Natural killer cell treated with Interleukin-12 subunit alpha and Interleukin-12 subunit beta and Interleukin-15 and Interleukin-18, amount 100 ng/mL, for 72 hours (primary cell): Measurements from ENCODE around the gene PTPRR. TPM values are rescaled to one million over a fixed set of nuclear protein-coding genes. Genes with fewer than 3 reads are reported as not detected.
"Not testable (repeated sequence)": the region's sequence is repeated elsewhere in the genome, so short reads cannot be mapped to it uniquely, and the experiment has no call there.

Experiments used
- ATAC-seq, 2 donors: fragments of 150-1000 bp; cut with Tn5 transposase in 1 of 2; sonication (Bioruptor Pico), chemical (Tn5 transposase) in 1 of 2; 2 replicates each; pipeline ENCODE4 v1.10.0; 2021
- DNase-seq: peaks from one replicate; pipeline ENCODE4 v3.0.0; 2022; ENCODE audit warnings: low spot score
- H3K27ac Mint-ChIP-seq, 2 donors: 1 replicate in 1 of 2; 2 replicates in 1 of 2; pipeline ENCODE4 v1.8.0; 2022; ENCODE audit warnings: mixed read lengths in 2 of 2, mild to moderate bottlenecking in 1 of 2, moderate library complexity in 1 of 2
- H3K27me3 Mint-ChIP-seq, 2 donors: 1 replicate in 1 of 2; 2 replicates in 1 of 2; pipeline ENCODE4 v1.8.0; 2022; ENCODE audit warnings: mixed read lengths in 2 of 2
- H3K36me3 Mint-ChIP-seq: one replicate; pipeline ENCODE4 v1.8.0; 2022; ENCODE audit warnings: mixed read lengths
- H3K4me1 Mint-ChIP-seq, 2 donors: 1 replicate in 1 of 2; 2 replicates in 1 of 2; pipeline ENCODE4 v1.8.0; 2022; ENCODE audit warnings: low read depth in 2 of 2, mixed read lengths in 2 of 2, mild to moderate bottlenecking in 1 of 2
- H3K4me3 Mint-ChIP-seq: one replicate; pipeline ENCODE4 v1.8.0; 2022; ENCODE audit warnings: mixed read lengths
- H3K9me3 Mint-ChIP-seq: 2 replicates; pipeline ENCODE4 v1.8.0; 2022; ENCODE audit warnings: mixed read lengths
- total RNA-seq, 2 donors: library from RNA; stranded (reverse); gene quantifications; one replicate each; pipeline ENCODE4 v1.2.3, GENCODE V29; 2022

PTPRR gene
- total RNA-seq, 2 donors from 2014 or later: not detected

DNA sequence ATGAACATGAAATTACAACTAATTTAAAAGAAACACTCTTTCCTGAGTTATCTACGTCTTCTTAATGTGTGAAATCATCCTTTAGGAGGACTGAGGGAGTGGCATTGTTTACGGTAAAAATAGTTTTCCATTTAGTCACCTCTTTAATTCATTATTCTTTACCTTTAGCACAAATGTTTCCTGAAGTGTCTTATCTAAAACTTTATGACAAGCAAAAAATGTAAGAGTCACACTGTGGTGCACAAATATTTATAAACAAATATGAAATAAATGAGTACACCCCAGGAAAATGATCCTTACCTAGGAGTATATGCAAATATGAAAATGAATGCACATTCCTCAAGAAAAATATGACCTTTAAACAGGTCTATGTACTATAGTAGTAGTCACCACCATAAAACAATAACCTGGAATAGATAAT is 104.6 kb downstream of the PTPRR start:
- H3K4me3 Mint-ChIP-seq: no peak overlapping the region
- peaks cover 5% of the 10 kb centered on the region for H3K36me3 Mint-ChIP-seq
- DNase-seq (no peak), ATAC-seq (no peak)
- H3K27ac Mint-ChIP-seq: no peak overlapping the region
- H3K9me3 Mint-ChIP-seq: peaks cover 10% of the 10 kb centered on the region
- peaks cover 0 to 3% of the 10 kb centered on the region in 2 donors for H3K27me3 Mint-ChIP-seq
- no peaks in the 10 kb centered on the region for H3K4me1 Mint-ChIP-seq

DNA sequence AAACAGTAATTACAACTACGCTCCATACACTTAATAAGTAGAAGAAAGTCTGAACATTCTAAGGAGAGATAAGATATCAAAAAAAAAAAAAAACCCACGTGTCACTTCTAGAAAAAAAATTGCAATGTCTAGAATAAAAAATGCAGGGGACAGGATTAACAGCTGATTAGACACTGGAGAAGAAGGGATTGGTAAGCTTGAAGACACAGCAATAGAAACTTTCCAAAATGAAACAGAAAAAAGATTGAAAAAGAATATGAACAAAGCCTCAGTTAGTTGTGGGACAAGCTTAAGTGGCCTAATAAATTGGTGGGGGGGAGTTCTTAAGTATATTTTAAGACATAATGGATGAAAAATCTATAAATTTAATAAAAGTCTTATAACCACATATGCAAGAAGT is 105.5 kb downstream of the PTPRR start:
- Mint-ChIP-seq H3K27ac (no peak overlapping the region), H3K4me1 (no peaks in the 10 kb centered on the region), H3K4me3 (no peak overlapping the region), H3K36me3 (peaks cover 5% of the 10 kb centered on the region), H3K27me3 (peaks cover 0 to 3% of the 10 kb centered on the region in 2 donors), H3K9me3 (peaks cover 7% of the 10 kb centered on the region)
- ATAC-seq (no peak), DNase-seq (no peak)

GRCh38 chr12:70813559-70813958 is 107.0 kb downstream of the PTPRR start:
- H3K4me1 Mint-ChIP-seq: no peaks in the 10 kb centered on the region

GRCh38 chr12:70812136-70812535 is 108.4 kb downstream of the PTPRR start:
- DNase-seq (no peak), ATAC-seq (no peak)
- peaks cover 15% of the 10 kb centered on the region for H3K9me3 Mint-ChIP-seq
- H3K36me3 Mint-ChIP-seq: peaks cover 5% of the 10 kb centered on the region
- no peak overlapping the region for H3K27ac Mint-ChIP-seq
- H3K4me1 Mint-ChIP-seq: no peaks in the 10 kb centered on the region
- H3K4me3 Mint-ChIP-seq: no peak overlapping the region
- H3K27me3 Mint-ChIP-seq: peaks cover 0 to 3% of the 10 kb centered on the region in 2 donors

More at GRCh38 chr12:70813559-70813958, 107.0 kb downstream of the PTPRR start:
- Mint-ChIP-seq H3K27ac (no peak overlapping the region), H3K4me3 (no peak overlapping the region), H3K9me3 (peaks cover 10% of the 10 kb centered on the region), H3K36me3 (peaks cover 5% of the 10 kb centered on the region), H3K27me3 (peaks cover 0 to 3% of the 10 kb centered on the region in 2 donors)
- no peak for ATAC-seq
- no peak for DNase-seq

DNA sequence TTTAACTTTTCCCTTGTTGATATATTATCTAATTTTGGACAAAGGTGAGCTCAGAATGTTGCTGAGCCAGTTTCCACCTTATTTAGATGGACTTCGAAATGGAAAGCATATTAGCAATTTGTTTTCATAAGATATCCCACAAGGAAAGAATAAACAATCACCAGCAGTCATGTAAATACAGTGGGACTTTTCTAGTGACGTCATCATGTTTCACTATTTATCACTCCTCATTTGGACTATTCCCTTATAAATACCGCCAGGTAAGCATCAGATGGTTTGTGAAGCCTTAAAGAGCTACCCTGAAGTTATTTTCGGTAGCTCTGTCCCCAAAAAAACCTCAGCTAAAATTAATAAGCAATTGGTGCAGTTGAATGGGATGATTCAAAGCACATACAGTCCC is 110.7 kb downstream of the PTPRR start:
- no peak overlapping the region for H3K27ac Mint-ChIP-seq

GRCh38 chr12:70807993-70808392 is 112.5 kb downstream of the PTPRR start:
- H3K27me3 Mint-ChIP-seq, H3K4me1 Mint-ChIP-seq, H3K27ac Mint-ChIP-seq, H3K4me3 Mint-ChIP-seq, ATAC-seq, DNase-seq, H3K36me3 Mint-ChIP-seq: not testable (repeated sequence)
- peaks cover 11% of the 10 kb centered on the region for H3K9me3 Mint-ChIP-seq

More for the DNA sequence above, 110.7 kb downstream of the PTPRR start:
- peaks cover 5% of the 10 kb centered on the region for H3K36me3 Mint-ChIP-seq
- peaks cover 15% of the 10 kb centered on the region for H3K9me3 Mint-ChIP-seq
- ATAC-seq (no peak), DNase-seq (no peak)
- peaks cover 0 to 3% of the 10 kb centered on the region in 2 donors for H3K27me3 Mint-ChIP-seq
- no peaks in the 10 kb centered on the region for H3K4me1 Mint-ChIP-seq
- no peak overlapping the region for H3K4me3 Mint-ChIP-seq

DNA sequence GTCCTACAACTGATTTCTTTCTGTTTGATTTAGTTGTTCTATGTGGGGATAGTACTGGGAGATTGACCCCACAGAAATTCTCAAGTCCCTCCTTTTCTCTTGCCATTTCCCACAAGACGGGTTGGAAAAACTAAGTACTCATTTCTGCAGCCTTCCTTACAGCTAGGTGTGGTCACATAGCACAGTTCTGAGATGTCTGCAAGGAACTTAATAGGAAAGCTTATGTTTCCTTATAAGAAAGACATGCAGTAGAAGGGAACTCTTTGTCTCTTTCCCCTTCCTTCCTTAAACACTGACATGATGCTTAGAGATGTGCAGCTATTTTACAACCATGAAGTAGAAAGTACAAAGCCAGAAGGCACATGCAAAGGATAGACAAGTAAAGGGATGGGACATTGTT is 113.7 kb downstream of the PTPRR start:
- Mint-ChIP-seq H3K27me3 (no peaks in the 10 kb centered on the region), H3K4me1 (no peaks in the 10 kb centered on the region), H3K36me3 (no peaks in the 10 kb centered on the region), H3K9me3 (peaks cover 11% of the 10 kb centered on the region), H3K27ac (no peak overlapping the region), H3K4me3 (no peak overlapping the region)
- ATAC-seq: no peak
- DNase-seq: no peak

GRCh38 chr12:70806043-70806442 is 114.5 kb downstream of the PTPRR start:
- no peak for ATAC-seq
- no peaks in the 10 kb centered on the region for H3K27me3 Mint-ChIP-seq
- no peak for DNase-seq

GRCh38 chr12:70798016-70798783 is 122.3 kb downstream of the PTPRR start:
- H3K9me3 Mint-ChIP-seq: peaks cover 6% of the 10 kb centered on the region
- H3K27me3 Mint-ChIP-seq: peaks cover 0 to 9% of the 10 kb centered on the region in 2 donors
- DNase-seq (no peak), ATAC-seq (no peak)
- H3K4me1 Mint-ChIP-seq: no peaks in the 10 kb centered on the region
- H3K27ac Mint-ChIP-seq: no peak overlapping the region
- no peak overlapping the region for H3K4me3 Mint-ChIP-seq
- H3K36me3 Mint-ChIP-seq: no peaks in the 10 kb centered on the region

More at GRCh38 chr12:70806043-70806442, 114.5 kb downstream of the PTPRR start:
- Mint-ChIP-seq H3K9me3 (peaks cover 11% of the 10 kb centered on the region), H3K4me3 (no peak overlapping the region), H3K36me3 (no peaks in the 10 kb centered on the region), H3K4me1 (no peaks in the 10 kb centered on the region), H3K27ac (no peak overlapping the region)

- ATAC-seq: no peak
- Mint-ChIP-seq H3K9me3 (peaks cover 6% of the 10 kb centered on the region), H3K4me3 (no peak overlapping the region)
Observed at GRCh38 chr12:70796989-70797388, 123.5 kb downstream of the PTPRR start.

DNA sequence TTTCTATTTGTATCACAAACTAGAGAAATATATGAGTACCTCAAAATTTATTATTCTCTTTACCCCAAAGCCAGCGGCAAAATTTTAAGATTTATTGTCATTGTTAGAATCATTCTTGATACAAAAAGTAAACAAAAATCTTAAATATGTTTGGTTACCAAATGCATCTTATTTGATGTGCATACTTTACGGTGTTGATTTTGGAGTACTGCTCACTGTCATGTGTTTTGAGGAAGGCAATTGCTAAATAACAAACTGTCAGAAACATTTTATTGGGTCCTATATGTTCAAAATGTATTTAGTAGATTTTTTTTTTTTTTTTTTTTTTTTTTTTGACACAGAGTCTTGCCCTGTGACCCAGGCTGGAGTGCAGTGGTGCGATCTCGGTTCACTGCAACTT is 124.9 kb downstream of the PTPRR start:
- no peak overlapping the region for H3K4me3 Mint-ChIP-seq
- DNase-seq (no peak), ATAC-seq (no peak)
- H3K27me3 Mint-ChIP-seq: peaks cover 0 to 14% of the 10 kb centered on the region in 2 donors
- H3K9me3 Mint-ChIP-seq: peaks cover 12% of the 10 kb centered on the region
- H3K4me1 Mint-ChIP-seq: no peaks in the 10 kb centered on the region
- no peaks in the 10 kb centered on the region for H3K36me3 Mint-ChIP-seq
- no peak overlapping the region for H3K27ac Mint-ChIP-seq

More at GRCh38 chr12:70796989-70797388, 123.5 kb downstream of the PTPRR start:
- Mint-ChIP-seq H3K36me3 (no peaks in the 10 kb centered on the region), H3K27me3 (peaks cover 0 to 9% of the 10 kb centered on the region in 2 donors), H3K4me1 (no peaks in the 10 kb centered on the region), H3K27ac (no peak overlapping the region)
- DNase-seq: no peak

DNA sequence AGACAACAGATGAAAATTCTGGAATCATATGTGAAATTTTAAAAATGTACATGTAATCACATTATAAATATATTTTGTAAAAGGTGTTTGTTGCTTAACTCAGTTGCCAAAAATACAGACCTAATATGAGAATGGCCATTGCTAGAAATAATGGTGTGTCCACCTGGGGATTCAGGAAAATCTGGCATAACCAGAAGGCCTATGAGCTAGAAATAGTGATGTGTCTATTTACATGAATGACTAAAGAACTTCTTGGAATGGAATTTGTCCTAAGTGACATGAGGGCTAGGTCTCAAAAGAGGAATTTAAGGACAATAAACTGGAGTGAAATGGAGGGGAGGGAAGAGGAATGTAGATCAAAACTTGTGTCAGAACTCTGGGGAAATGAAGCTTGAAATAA is 126.4 kb downstream of the PTPRR start:
- H3K27me3 Mint-ChIP-seq: peaks cover 5 to 22% of the 10 kb centered on the region in 2 donors
- ATAC-seq: no peak
- no peaks in the 10 kb centered on the region for H3K36me3 Mint-ChIP-seq
- peaks cover 16% of the 10 kb centered on the region for H3K9me3 Mint-ChIP-seq
- H3K4me3 Mint-ChIP-seq: no peak overlapping the region
- DNase-seq: no peak
- no peak overlapping the region for H3K27ac Mint-ChIP-seq
- no peaks in the 10 kb centered on the region for H3K4me1 Mint-ChIP-seq

DNA sequence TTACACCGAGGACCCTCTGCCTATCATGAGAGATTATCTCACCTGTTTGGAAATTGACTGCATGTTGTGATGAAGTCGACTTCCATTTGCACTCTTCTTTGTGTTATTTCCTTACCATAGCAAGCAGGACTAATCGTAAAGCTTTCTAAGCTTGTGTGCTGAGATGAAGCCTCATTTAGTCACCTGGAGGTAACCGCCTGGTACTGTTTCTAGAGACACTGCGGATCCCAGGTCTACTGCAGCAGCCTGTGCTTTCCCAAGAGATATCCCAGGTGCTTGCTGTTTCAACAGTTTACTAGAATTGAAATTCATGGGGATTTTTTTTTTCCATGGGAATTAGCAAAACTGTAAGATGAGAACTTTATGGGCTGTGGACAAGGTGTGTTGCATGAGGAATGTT is 131.8 kb downstream of the PTPRR start:
- H3K9me3 Mint-ChIP-seq: peaks cover 9% of the 10 kb centered on the region
- H3K36me3 Mint-ChIP-seq: no peaks in the 10 kb centered on the region
- H3K4me1 Mint-ChIP-seq: no peaks in the 10 kb centered on the region
- H3K4me3 Mint-ChIP-seq: no peak overlapping the region
- no peak for ATAC-seq
- H3K27me3 Mint-ChIP-seq: peaks cover 7 to 13% of the 10 kb centered on the region in 2 donors
- no peak overlapping the region for H3K27ac Mint-ChIP-seq
- DNase-seq: no peak

- H3K4me1 Mint-ChIP-seq: no peaks in the 10 kb centered on the region
- H3K4me3 Mint-ChIP-seq: no peak overlapping the region
- ATAC-seq (no peak), DNase-seq (no peak)
- no peak overlapping the region for H3K27ac Mint-ChIP-seq
- peaks cover 9% of the 10 kb centered on the region for H3K9me3 Mint-ChIP-seq
- H3K27me3 Mint-ChIP-seq: peaks cover 7 to 13% of the 10 kb centered on the region in 2 donors
- H3K36me3 Mint-ChIP-seq: no peaks in the 10 kb centered on the region
Observed at GRCh38 chr12:70787612-70788011, 132.9 kb downstream of the PTPRR start.
